GM20431 (cell line): ENCODE data around the gene PRPF6.

Experiments used
- in situ Hi-C: fragments of 300-500 bp; cut with MseI, MboI; formaldehyde crosslinking; loops from one replicate; pipeline ENCODE4 v1.15.0; 2020; ENCODE audit warnings: low sequenced_read_pairs; ENCODE audit not compliant: unreplicated experiment

The PRPF6 gene

DNA sequence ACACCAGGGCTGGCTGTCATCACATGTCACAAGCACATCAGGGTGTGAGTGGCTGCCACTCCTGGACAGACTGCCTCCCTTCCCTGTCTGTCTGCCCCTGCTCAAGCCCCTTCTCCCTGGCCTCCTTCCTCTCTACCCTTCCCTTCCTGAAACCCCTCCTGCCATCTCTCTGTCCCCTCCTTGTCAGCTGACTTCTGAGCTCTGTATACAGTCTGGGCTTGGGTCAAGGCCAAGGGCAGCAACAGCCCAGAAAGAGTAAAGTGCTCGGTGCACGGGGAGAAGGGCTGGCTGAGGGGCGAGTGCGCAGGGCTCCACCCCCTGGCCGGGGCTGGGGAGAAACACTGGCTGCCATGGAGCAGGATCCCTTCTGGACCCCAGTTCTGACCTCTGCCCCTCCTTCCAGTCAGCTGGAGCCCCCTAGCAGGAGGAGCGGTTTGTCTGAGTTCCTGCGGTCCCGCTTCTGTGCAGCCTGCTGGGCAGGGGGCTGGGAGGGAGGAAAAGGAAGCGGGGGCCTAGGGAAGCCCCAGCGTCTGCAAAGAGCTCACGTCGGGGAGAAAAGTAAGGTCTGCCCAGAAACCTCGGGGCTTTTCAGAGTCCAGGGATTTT is 101.3 kb downstream of the PRPF6 start:
- in situ Hi-C loops = no loop called here
